DMS153 (cell line): ENCODE results near the gene CDC25A.

Source experiments
- DNase-seq: peaks from one replicate; lab custom pipeline; 2025; lab: John Stamatoyannopoulos, UW

CDC25A gene

GRCh38 chr3:48194446-48195071 is 6.3 kb upstream of the CDC25A start:
- DNase-seq: peak; percentile 13

- no peak for DNase-seq
These were observed 2.7 kb upstream of the CDC25A start for GRCh38 chr3:48190911-48191310.

- DNase-seq: no peak
These were observed 1.1 kb upstream of the CDC25A start for GRCh38 chr3:48189321-48189720.

GRCh38 chr3:48187579-48188265 is 495 bp downstream of the CDC25A start:
- peak; percentile 4 for DNase-seq

GRCh38 chr3:48187301-48187578 is 977 bp downstream of the CDC25A start:
- no peak for DNase-seq

- DNase-seq: no peak
These were observed 1.5 kb downstream of the CDC25A start for GRCh38 chr3:48186631-48187300.

- DNase-seq: no peak
These were observed 3.1 kb downstream of the CDC25A start for GRCh38 chr3:48185129-48185528.

GRCh38 chr3:48184299-48184698 is 3.9 kb downstream of the CDC25A start:
- no peak for DNase-seq

- DNase-seq: no peak
These were observed 7.5 kb downstream of the CDC25A start for GRCh38 chr3:48180531-48181253.

GRCh38 chr3:48180021-48180420 is 8.2 kb downstream of the CDC25A start:
- no peak for DNase-seq

GRCh38 chr3:48178072-48178471 is 10.1 kb downstream of the CDC25A start:
- no peak for DNase-seq

- DNase-seq: no peak
These were observed 30.3 kb downstream of the CDC25A start for GRCh38 chr3:48157950-48158376.

- no peak for DNase-seq
These were observed 30.9 kb downstream of the CDC25A start for GRCh38 chr3:48157202-48157840.

- DNase-seq: no peak
These were observed 32.1 kb downstream of the CDC25A start for GRCh38 chr3:48156163-48156562.

GRCh38 chr3:48155122-48155521 is 33.1 kb downstream of the CDC25A start:
- no peak for DNase-seq

- DNase-seq: no peak
These were observed 36.3 kb downstream of the CDC25A start for GRCh38 chr3:48151807-48152427.

GRCh38 chr3:48151058-48151806 is 37.0 kb downstream of the CDC25A start:
- DNase-seq: peak; percentile 26

- DNase-seq: no peak
These were observed 44.2 kb downstream of the CDC25A start for GRCh38 chr3:48143992-48144391.

- no peak for DNase-seq
These were observed 44.6 kb downstream of the CDC25A start for GRCh38 chr3:48143567-48143966.

GRCh38 chr3:48142316-48142870 is 45.8 kb downstream of the CDC25A start:
- DNase-seq: no peak

GRCh38 chr3:48141604-48142137 is 46.5 kb downstream of the CDC25A start:
- DNase-seq: no peak
